Measurements from ENCODE around the gene GNAO1. TPM values are rescaled to one million over a fixed set of nuclear protein-coding genes. Genes with fewer than 3 reads are reported as not detected.

The GNAO1 gene
- total and polyA plus RNA-seq, 9 donors = 0.72 to 5.6 (median 2.7) TPM

DNA sequence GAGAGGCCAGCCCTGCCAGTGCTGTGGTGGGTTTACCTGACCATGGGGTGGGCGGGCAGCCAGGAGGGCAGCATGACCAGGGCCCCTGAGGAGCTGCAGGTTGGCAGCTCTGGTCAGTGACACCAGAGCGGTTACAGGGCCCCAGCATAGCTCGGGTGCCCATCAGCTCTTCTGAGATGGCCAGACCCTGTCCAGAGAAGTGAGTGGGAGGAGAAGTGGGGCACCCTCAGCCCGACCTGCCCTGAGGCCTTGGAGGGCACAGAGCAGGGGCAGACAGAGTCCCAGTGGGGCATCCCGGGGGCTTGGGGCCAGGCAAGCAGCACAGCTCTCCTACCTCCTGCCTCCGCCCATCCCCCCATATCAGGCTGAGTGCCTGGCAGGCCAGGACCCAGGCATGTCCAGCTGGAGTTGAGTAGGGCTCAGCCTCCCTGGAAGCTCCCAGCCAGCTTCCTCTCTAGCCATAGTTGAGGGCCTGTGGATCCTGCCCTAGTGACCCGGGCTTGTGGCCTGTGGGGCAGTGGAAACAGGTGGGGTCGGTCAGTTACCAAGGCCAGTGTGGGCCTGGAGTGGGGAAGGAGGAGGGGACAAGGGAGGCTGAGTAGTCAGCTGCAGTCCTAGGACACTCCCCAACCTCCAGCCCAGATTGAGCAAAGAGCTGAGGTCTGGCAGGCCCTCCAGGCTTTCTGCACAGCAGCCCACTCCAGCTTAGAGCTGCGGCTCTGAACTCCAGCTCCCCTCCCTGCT is 150.5 kb downstream of the GNAO1 start:
- no peak for TF ChIP-seq EP300 (IDR thresholded peaks at IDR 0.05)
- TF ChIP-seq POLR2A (IDR thresholded peaks at IDR 0.05) = no peak
- TF ChIP-seq, protein P1, sequence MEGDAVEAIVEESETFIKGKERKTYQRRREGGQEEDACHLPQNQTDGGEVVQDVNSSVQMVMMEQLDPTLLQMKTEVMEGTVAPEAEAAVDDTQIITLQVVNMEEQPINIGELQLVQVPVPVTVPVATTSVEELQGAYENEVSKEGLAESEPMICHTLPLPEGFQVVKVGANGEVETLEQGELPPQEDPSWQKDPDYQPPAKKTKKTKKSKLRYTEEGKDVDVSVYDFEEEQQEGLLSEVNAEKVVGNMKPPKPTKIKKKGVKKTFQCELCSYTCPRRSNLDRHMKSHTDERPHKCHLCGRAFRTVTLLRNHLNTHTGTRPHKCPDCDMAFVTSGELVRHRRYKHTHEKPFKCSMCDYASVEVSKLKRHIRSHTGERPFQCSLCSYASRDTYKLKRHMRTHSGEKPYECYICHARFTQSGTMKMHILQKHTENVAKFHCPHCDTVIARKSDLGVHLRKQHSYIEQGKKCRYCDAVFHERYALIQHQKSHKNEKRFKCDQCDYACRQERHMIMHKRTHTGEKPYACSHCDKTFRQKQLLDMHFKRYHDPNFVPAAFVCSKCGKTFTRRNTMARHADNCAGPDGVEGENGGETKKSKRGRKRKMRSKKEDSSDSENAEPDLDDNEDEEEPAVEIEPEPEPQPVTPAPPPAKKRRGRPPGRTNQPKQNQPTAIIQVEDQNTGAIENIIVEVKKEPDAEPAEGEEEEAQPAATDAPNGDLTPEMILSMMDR (IDR thresholded peaks at IDR 0.05) = no peak
- no peak for DNase-seq
- intact Hi-C loops (cut with DNase I) = loop anchor here in 1 of 4 donors (2.0 to 10.0 kb wide), 2 partner anchors 59 to 353 kb away; no protein-coding TSS in a partner anchor
- H3K27me3 ChIP-seq = no peaks in the 10 kb centered on the region
- H3K36me3 ChIP-seq = no peaks in the 10 kb centered on the region
- H3K4me1 ChIP-seq (ENCODE audit: insufficient read depth) = no peaks in the 10 kb centered on the region
- H3K4me3 ChIP-seq = no peak overlapping the region
- H3K27ac ChIP-seq = no peak overlapping the region
- WGBS, 3 donors = 55 to 62% (median 61%) methylated on average over 9 of the region's 9 CpGs
- H3K9me3 ChIP-seq = no peaks in the 10 kb centered on the region

DNA sequence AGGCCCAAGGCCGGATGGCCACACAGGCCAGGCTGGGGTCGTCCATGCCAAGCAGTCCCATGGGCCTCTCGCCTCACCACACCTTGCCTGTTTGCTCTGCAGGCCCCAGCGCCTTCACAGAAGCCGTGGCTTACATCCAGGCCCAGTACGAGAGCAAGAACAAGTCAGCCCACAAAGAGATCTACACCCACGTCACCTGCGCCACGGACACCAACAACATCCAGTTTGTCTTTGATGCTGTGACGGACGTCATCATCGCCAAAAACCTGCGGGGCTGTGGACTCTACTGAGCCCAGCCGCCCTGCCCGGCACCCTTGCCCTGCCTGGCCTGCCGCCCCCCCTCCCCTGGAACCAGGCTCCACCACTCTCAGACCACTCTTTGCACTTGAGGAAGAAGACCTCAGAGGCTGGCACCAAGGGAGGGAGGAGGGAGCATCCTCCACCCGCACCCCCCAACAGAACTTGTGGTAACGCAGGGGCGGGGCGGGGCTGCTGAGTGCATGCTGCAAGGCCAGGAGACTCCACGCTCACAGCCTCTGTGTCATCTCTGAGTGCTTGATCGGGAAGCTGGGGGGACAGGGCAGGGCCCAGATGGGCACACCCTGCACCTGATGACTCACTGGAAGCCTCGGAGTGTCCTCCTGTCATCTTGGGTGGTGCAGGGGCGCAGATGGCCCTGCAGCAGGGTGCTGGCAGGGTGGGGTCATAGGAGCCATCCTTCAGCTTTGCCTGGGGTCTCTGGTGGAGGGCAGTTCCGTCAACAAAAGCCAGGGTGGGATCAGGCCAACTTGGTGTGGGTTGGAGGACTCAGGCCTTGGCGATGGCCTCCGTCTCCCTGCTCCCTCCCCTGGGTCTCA is 152.6 kb downstream of the GNAO1 start:
- intact Hi-C loops (cut with DNase I) = loop anchor here in 1 of 4 donors (2.0 to 10.0 kb wide), 2 partner anchors 57 to 351 kb away; no protein-coding TSS in a partner anchor
- no peaks in the 10 kb centered on the region for H3K27me3 ChIP-seq
- no peak for DNase-seq
- 84 to 91% (median 88%) methylated on average over 27 of the region's 27 CpGs for WGBS, 3 donors
- H3K4me3 ChIP-seq = no peak overlapping the region
- TF ChIP-seq POLR2A (IDR thresholded peaks at IDR 0.05) = no peak
- TF ChIP-seq, protein P1 (IDR thresholded peaks at IDR 0.05) = no peak
- no peak for TF ChIP-seq EP300 (IDR thresholded peaks at IDR 0.05)
- no peak overlapping the region for H3K27ac ChIP-seq
- H3K36me3 ChIP-seq = no peaks in the 10 kb centered on the region
- H3K9me3 ChIP-seq = no peaks in the 10 kb centered on the region
- no peaks in the 10 kb centered on the region for H3K4me1 ChIP-seq (ENCODE audit: insufficient read depth)

DNA sequence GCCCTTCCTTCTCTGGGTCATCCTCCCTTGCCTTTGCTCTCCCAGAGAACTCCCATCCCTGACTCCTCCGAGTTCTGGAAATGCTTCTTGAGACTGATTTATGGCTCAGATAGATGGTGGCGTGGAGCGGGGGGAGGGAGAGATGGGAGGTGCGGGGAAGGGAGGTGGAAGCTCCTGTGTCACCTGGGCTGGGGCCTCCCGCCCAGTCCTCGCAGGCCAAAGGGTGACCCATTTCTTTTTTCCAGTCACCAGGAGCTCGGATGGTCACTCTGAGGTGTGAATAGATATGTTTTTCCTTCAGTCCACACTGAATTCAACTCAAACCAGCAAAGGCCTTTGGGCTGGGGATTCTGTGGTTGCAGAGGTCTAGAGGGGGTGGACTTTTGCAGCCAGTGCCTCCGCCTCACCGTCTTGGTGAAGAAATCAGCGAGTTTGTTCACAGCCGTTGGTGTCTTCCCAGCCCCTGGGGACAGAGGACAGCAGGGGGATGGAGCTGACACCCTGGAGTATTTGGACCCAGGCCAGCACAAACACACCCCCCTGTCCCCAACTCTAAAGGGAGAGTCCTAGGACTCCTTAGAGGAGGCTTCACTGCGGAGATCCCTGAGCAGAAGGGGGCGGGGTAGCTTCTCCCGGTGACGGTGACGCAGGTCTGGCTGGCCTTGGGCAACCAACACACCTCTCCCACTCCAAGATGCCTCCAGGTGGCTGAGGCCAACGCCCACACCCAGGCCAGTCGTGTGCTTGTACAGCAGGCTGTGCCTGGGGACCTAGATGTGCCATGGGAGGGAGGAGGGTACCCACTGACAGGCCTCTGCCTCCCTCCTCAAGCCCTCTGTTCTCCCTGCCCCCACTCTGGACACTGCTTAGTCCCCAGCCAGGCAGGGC is 153.5 kb downstream of the GNAO1 start:
- no peak overlapping the region for H3K27ac ChIP-seq
- 65 to 73% (median 66%) methylated on average over 18 of the region's 18 CpGs for WGBS, 3 donors
- DNase-seq = no peak

More for the DNA sequence above, 153.5 kb downstream of the GNAO1 start:
- H3K4me3 ChIP-seq = no peak overlapping the region
- TF ChIP-seq, protein P1 (IDR thresholded peaks at IDR 0.05) = no peak
- TF ChIP-seq POLR2A (IDR thresholded peaks at IDR 0.05) = no peak
- TF ChIP-seq EP300 (IDR thresholded peaks at IDR 0.05) = no peak
- H3K27me3 ChIP-seq = no peaks in the 10 kb centered on the region
- H3K9me3 ChIP-seq = no peaks in the 10 kb centered on the region
- H3K36me3 ChIP-seq = no peaks in the 10 kb centered on the region
- intact Hi-C loops (cut with DNase I) = loop anchor here in 1 of 4 donors (10.0 kb wide), 1 partner anchor 350 kb away; no protein-coding TSS in a partner anchor
- H3K4me1 ChIP-seq (ENCODE audit: insufficient read depth) = no peaks in the 10 kb centered on the region
